ENCODE results near the gene ZNF574.
"Not testable (repeated sequence)": the region's sequence is repeated elsewhere in the genome, so short reads cannot be mapped to it uniquely, and the experiment has no call there.

The ZNF574 gene, protein sequence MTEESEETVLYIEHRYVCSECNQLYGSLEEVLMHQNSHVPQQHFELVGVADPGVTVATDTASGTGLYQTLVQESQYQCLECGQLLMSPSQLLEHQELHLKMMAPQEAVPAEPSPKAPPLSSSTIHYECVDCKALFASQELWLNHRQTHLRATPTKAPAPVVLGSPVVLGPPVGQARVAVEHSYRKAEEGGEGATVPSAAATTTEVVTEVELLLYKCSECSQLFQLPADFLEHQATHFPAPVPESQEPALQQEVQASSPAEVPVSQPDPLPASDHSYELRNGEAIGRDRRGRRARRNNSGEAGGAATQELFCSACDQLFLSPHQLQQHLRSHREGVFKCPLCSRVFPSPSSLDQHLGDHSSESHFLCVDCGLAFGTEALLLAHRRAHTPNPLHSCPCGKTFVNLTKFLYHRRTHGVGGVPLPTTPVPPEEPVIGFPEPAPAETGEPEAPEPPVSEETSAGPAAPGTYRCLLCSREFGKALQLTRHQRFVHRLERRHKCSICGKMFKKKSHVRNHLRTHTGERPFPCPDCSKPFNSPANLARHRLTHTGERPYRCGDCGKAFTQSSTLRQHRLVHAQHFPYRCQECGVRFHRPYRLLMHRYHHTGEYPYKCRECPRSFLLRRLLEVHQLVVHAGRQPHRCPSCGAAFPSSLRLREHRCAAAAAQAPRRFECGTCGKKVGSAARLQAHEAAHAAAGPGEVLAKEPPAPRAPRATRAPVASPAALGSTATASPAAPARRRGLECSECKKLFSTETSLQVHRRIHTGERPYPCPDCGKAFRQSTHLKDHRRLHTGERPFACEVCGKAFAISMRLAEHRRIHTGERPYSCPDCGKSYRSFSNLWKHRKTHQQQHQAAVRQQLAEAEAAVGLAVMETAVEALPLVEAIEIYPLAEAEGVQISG

DNA sequence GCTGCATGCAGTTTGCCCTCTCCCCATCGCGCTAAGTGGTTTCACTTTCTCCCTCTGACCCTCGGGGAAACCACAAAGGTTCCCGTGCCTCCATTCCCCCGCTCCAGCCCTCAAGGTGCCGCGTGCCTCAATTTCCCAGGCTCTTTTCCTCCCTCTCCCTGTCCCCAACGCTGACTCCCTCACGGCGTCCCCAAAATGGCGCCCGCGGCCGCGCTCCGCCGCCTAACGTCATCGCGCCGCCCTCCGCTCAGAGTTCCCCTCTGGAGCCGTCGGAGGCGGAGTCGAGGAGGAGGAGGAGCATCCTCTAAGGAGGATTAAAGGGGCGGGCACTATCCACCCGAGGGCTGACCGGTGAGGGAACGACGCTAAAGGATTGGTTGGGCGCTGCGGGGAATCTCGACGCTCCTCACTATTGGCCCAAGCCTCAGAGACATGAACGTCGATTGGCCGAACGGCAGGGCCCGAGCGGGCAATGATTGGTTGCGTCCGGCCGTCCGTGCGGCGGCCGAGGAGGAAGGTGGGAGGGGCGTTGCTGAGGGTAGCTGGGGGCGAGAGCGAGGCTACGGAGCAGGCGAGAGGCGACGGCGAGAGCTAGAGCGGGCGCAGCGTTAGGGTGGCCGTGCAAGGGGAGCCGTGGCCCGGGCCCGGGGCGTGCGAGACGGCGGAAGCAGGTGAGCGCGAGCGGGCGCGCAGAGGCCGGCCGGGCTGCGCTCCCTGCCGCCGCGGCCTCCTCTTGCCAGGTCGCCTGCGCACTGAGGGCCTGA is at the start of gene ZNF574:
Gene ZNF574 (plus strand): TSS at position 551 of the 764 bp plus-strand sequence. CDS start 2,441 bp downstream, outside the sequence.
- DNase-seq (ENCODE audit: low read depth): peak; percentile 96

DNA sequence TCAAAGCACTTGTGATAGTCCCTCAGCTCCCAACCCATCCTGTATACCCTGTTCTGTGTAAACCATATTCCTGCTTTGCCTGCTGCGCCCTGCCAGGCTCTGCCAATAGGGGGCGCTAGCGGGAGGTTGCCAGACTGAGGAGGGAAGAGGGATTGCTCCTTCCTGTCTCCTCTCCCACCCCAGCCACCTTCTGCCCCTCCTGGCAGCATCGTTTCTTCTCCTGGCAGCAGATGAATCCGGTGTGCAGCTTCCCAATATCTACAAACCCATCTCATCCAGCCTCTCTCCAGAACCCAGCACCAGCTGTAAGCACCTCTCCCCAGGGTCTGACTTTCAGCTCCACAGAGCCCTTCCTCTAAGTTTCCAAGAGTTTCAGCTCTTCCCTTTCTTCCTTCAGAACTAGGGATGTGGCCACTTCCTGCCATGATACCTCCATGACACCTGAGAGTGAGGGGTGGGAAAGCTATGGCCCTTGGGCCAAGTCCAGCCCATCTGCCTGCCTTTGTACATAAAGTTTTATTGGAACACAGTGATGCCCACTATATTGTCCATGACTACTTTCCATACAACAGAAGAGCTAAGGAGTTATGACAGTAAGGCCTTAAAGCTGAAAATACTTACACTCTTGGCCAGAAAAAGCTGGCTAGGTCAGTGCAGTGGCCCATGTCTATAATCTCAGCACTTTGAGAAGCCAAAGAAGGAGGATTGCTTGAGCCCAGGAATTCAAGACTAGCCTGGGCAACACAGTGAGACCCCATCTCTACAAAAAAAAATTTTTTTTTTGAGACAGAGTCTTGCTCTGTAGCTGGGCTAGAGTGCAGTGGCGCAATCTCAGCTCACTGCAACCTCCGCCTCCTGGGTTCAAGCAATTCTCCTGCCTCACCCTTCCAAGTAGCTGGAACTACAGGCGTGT is 47.4 kb upstream of the ZNF574 start:
- no peak for DNase-seq (ENCODE audit: low read depth)

DNA sequence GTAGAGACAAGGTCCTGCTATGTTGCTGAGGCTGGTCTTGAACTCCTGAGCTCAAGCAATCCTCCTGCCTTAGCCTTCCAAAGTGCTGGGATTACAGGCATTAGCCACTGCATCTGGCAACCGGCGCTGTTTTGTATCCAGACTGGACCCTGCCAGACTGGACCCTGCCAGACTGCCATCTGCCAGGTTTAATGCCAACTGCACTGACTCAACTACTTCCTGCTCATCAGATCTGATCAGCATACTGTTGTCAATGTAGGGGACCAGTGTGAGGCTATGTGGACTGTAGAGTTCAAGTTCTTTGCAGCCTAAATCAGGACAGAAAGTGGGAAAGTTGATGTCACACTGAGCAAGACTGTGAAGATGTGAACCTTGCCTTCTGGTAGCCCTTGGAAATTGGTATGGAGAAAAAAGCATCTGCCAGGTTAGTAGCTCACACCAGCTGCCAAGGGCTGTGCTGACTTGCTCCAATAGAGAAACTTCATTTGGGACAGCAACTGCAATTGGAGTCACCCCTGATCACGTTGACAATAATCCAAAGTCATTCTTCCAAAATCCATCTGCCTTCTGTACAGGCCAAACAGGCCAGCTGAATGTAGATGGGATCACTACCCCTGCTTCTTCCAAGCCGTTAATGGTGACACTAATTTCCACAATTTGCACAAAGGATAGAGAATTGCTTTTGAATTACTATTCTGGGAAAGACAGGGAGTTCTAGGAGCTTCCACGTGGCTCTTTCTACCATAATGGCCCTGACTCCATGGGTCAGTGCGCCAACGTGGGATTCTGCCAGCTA is 45.1 kb upstream of the ZNF574 start:
- DNase-seq (ENCODE audit: low read depth): no peak

DNA sequence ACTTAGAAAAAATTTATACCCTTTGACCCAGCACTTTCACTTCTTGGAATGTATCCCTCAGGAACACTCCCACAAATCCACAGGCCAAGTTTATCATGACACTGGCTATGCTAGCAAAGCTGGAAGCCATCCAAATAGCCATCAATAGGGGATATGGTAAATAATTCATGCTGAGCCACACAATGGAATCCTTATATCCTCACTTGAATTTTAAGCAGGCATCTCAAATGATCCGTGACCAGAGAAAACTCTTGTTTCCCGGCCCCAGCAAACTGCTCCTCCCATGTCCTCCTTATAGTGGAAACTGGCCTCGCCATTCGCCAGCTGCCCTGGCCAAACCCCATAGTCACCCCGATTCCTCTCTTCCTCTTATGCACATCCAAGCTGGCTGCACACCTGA is 43.5 kb upstream of the ZNF574 start:
- DNase-seq (ENCODE audit: low read depth): no peak

DNA sequence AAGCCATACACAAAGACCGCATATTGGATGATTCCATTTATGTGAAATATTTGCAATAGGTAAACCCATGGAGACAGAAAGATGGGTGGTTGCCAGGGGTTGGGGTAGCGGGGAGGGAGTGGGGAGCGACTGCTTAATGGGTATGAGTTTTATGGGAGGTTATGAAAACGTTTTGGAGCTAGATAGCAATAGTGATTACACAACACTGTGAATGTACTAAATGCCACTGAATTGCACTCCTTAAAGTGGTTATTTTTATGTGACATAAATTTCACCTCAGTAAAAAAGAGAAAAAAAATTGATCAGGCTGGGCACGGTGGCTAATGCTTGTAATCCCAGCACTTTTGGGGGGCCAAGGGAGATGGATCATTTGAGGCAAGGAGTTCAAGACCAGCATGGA is 42.6 kb upstream of the ZNF574 start:
- DNase-seq (ENCODE audit: low read depth): no peak

DNA sequence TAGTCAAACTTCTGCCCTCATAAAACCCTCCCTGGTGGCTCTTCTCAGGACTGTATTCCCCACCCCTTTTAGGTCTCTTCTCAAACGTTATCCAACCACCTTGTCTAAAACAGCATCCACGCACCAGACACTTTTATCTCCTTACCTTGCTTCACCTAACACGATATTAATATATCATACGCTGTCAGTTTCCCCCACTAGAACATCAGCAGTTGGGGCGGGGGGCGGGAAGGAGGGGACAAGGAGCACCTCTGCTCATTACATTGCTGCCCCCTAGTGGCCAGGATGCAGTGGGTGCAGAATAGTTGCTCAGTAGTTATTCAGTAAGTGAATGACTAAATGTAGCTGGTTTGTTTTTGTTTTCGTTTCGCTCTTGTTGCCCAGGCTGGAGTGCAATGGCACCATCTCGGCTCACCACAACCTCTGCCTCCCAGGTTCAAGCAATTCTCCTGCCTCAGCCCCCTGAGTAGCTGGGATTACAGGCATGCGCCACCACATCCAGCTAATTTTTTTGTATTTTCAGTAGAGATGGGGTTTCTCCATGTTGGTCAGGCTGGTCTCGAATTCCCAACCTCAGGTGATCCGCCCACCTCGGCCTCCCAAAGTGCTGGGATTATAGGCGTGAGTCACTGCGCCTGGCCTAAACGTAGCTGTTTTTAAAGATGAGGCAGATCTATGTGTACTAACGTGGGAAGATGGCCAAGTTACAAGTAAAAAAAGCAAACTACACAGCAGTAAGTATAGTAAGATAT is 41.1 kb upstream of the ZNF574 start:
- peak; percentile 29 for DNase-seq (ENCODE audit: low read depth)

DNA sequence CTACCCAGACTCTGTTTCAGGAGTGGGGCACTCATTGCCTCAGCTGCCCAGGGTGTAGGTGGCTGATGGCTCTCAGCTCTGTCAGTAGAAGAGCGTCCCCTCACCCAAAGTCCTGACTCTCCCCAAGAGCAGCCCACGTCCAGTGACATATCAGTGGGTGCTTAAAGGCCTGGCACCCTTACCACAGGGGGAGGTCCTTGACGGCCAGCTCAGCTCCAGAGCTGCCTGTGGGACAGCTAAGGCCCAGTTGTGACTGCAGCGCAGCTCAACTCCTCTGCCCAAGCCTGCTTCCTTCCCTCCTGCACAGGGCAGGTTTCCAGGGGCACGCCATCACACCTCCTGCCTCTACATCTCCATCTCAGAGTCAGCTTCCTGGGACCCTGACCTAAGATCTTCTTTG is 38.3 kb upstream of the ZNF574 start:
- no peak for DNase-seq (ENCODE audit: low read depth)

DNA sequence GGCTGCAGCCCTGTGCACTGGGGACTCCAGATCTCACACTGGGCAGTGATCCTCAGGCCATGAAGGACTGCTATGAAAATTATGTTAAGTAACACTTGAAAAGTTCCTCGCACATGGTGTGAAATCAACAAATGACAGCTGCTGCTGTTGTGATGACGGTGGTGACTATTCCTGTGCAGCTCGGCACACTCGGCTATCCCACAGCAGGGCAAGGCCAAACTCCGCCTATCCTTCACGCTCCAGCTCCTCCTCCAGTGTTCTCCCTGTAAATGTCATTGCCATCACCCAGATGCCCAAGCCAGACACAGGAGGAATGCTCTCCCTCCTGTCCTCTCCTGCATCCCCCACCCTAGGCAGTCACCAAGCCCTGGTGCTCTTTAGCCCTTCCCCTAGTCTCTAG is 37.3 kb upstream of the ZNF574 start:
- no peak for DNase-seq (ENCODE audit: low read depth)

DNA sequence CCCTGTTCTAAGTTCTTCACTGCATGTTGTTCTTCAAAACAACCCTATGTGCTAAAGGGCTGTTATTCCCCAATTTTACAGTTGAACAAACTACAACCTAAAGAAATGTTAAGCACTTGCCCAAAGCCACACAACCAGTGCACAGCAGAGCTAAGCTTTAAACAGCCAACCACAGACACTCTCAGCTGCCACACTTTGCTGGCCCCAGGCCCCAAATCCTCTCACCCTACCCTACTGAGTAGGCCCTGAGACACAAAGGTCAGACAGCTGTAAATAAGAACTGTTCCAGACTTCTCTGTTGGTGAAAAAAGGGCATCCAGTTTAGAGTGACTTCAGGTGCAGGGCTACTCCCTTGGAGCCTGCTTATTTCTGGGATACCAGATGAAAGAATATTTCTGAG is 35.9 kb upstream of the ZNF574 start:
- no peak for DNase-seq (ENCODE audit: low read depth)

DNA sequence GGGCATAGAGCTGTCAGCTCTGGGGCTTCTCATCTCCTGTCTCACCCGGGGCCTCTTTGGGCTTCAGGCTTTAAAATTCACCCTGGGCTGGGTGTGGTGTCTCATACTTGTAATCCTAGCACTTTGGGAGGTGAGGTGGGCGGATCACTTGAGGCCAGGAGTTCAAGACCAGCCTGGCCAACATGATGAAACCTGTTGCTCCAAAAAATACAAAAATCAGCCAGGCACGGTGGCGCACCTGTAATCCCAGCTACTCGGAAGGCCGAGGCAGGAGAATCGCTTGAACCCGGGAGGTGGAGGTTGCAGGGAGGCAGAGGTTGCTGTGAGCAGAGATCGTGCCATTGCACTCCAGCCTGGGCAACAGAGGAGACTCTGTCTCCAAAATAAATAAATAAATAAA is 35.5 kb upstream of the ZNF574 start:
- not testable (repeated sequence) for DNase-seq (ENCODE audit: low read depth)

DNA sequence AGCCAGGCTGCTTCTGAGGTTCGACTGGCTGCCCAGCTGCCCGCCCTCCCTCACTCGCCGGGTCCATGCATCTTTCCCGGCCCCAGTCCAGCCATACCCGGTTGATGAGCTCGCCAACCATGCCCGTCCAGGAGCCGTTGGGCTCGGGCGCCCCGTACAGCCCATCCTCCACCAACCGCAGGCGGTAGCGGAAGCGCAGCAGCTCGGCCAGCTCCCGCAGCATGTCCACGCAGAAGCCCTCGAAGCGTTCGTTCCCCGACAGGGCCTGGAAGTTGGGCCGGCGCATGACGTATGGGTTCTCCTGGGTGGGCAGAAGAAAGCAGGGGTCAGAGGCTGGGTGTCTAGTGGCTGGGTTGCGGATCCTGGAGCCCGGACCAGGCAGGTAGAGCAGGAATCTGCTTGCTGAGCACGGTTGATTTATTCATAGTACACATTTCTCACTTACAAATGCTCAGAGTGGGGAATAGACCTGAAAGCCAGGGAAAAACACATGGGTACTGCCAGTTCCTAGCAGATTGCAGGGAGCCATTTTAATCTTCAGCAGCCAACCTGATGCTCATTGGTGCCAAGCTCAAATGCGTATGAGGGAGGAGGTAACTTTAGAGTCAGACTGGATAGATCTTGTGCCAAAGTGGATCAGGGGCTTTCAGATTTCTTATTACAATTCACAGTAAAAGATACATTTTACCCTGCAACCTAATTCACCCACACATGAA is 33.4 kb upstream of the ZNF574 start:
- DNase-seq (ENCODE audit: low read depth): no peak

DNA sequence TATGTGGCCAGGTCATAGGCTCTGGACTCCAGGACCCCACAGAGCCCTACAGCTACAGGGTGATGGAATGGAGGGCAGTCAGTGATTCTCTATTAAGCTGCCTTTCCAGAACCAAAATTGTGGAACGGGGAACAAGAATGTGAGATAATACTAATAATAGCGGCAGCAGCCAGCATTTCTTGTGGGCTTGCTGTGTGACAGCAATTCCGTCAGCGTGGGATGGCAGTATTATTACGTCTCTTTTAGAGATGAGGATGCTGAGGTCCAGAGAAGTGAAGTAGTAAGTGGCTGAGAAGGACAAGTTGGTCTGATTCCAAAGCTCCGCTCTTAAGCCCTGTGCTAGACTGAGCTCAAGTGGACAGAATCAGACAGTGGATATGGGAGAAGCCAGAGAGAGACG is 30.4 kb upstream of the ZNF574 start:
- no peak for DNase-seq (ENCODE audit: low read depth)

DNA sequence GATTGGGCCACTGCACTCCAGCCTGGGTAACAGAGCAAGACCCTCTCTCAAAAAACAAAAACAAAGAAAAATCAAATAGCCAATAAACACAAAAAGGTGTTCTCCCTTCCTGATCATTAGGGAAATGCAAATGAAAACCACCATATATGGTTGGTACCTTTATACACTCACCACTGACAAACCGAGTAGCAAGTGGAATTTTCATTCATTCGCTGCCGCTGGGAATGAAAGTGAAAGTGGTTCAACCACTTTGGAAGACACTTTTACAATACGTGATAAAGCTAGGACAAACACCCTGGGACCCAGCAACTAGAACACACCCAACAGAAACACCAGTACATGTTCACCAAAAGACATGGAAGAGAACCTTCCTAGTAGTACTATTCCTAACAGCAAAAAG is 27.0 kb upstream of the ZNF574 start:
- DNase-seq (ENCODE audit: low read depth): no peak

DNA sequence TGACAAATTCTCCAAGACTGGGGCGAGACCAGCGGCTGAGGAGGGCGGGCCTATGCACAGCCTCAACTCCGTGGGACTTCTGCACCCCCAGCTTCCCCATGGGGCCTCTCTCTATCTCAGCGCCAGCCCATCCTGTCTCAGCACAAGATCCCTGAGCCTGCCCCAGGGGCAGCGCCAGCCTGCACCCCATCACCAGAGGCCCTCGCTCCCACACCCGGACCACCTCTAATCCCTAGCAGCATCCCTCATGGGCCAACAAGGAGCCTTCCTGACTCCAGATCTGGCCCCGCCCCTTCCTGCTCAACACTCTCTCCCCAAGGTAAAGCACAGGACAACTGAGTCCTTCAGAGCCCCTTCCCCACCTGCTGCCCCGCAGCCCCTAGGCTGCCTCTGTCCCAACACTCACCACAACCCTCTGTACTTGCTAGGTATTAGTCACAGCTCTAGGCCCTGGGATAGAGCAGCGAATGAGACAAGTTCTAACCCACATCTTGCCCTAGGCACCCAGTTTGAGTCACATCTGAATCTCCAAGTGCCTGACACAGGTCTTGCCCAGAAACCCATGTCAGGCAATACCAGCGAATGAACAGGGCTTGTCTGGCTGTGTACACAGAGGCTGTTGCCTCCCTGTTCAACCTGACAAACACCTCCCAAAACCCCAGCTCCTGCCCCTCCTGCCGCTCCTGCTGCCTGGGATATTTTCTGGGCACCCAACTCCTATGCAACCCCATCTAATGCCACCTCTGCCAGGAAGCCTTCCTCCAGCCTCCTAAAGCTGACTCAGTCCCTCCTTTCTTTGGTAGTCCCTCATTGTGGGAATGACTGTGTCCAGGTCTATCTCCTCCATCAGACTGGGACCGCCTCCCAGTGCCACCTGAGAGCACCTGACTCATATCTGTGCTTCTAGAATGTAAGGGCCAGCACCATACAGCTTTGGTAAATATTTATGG is 24.5 kb upstream of the ZNF574 start:
- no peak for DNase-seq (ENCODE audit: low read depth)

DNA sequence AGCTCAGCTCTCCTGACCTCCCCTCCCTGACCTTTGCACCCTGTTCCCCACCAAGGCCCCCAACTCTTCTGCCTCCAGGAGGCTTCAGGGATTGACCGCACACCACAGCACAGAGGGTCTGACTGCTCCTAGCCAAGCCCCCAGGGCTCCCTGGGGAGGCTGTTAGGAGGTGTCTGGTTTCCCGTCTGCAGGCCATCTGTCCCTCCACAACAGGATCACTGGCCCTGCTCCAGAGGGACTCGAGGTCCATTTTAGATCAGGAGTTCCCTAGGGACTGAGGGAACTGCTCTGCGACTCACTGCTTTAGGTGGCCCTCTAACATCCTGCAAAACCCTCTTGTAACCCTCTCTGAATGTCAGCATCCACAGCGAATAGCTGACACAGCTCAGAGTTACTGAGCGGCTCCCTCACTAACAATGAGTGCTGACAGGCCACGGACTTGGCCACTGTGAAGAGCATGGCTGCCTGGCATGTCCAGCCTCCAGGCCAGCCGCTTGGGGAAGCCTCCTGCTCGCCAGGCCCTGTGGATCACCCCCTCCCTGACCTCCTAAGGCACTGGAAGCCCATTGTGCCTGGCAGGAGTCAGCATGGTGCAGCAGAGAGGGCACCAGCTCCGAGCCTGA is 23.6 kb upstream of the ZNF574 start:
- no peak for DNase-seq (ENCODE audit: low read depth)

DNA sequence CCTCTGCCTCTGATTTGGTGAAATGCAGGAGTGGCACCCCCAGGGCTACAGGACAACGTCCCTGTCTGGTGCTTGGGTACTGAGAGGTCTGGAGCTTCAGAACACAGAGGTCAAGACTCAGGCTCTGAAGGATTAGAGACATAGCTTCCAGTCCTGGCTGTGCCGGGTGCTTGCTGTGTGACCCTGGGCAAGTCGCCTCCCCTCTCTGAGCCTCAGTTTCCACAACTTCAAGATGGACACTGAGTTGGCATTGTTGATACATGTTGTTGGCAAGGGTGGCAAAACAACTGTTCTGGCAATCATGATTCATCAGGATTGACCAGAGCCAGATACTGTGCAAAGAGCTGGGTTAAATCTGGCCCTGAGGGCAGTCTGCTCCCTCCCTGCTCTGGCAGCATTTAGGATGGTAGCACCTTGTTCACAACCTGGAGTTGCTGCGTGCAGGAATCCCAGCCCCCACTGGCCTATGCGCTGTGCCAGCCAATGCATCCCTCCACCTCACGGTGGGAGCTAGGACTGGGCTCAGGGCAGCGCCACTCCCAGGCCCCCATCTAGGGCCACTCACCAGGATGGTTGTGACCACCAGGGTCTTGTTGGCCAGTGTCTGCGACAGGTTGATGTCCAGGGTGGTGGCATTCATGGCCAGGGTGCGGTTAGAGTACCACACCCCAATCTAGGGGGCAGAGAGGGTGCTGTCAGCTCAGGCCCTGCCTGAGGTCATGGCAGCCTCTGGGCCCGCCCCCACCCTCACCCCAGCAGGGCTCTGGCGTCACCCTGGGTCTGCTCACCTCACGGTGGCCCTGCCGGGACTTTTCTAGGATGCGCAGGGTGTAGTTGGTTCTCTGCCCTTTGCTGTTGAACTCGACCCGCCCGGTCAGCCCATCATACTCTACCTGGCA is 22.7 kb upstream of the ZNF574 start:
- no peak for DNase-seq (ENCODE audit: low read depth)

Data from GM04503 (cell line).